Activated T-helper 2 cell treated with anti-CD3 and anti-CD28 coated beads, Interferon-gamma antibody, Interleukin-2, Interleukin-4, amounts not matched to agents 10 μg/mL and 5 μg/mL and 100 μg/mL, durations not matched to agents 14 hours and 24 hours and 36 hours (primary cell): ENCODE data around the gene CYP2R1. TPM values are rescaled to one million over a fixed set of nuclear protein-coding genes. Genes with fewer than 3 reads are reported as not detected.
A peak's percentile ranks its signal among the peaks of the same experiment; 100 is the strongest.

Source experiments
- DNase-seq: peaks from one replicate; pipeline ENCODE4 v3.0.0; 2021; ENCODE audit warnings: low spot score
- H3K27ac Mint-ChIP-seq: one replicate; pipeline ENCODE4 v1.8.0; 2021; ENCODE audit warnings: mixed read lengths
- H3K27me3 Mint-ChIP-seq: one replicate; pipeline ENCODE4 v1.8.0; 2021; ENCODE audit warnings: low read depth, mixed read lengths
- H3K36me3 Mint-ChIP-seq: one replicate; pipeline ENCODE4 v1.8.0; 2021; ENCODE audit warnings: low read depth, mixed read lengths
- H3K4me1 Mint-ChIP-seq: one replicate; pipeline ENCODE4 v1.8.0; 2021; ENCODE audit warnings: low read depth, mixed read lengths
- H3K4me3 Mint-ChIP-seq: one replicate; pipeline ENCODE4 v1.8.0; 2021; ENCODE audit warnings: low read depth, mild to moderate bottlenecking, moderate library complexity, mixed read lengths
- H3K9me3 Mint-ChIP-seq: one replicate; pipeline ENCODE4 v1.8.0; 2021; ENCODE audit warnings: mixed read lengths
- intact Hi-C: fragments of 100-400 bp; cut with micrococcal nuclease; formaldehyde crosslinking; loops from one replicate; pipeline ENCODE4 v1.15.1; 2023
- total RNA-seq: library from RNA; stranded (reverse); gene quantifications from 2 replicates; pipeline ENCODE4 v1.2.3, GENCODE V29; 2022

Gene CYP2R1, protein sequence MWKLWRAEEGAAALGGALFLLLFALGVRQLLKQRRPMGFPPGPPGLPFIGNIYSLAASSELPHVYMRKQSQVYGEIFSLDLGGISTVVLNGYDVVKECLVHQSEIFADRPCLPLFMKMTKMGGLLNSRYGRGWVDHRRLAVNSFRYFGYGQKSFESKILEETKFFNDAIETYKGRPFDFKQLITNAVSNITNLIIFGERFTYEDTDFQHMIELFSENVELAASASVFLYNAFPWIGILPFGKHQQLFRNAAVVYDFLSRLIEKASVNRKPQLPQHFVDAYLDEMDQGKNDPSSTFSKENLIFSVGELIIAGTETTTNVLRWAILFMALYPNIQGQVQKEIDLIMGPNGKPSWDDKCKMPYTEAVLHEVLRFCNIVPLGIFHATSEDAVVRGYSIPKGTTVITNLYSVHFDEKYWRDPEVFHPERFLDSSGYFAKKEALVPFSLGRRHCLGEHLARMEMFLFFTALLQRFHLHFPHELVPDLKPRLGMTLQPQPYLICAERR
- 18.2 and 20.8 TPM in 2 replicates for total RNA-seq

GRCh38 chr11:14892036-14892556 is at the start of gene CYP2R1:
TSS of gene CYP2R1 (minus strand) at chr11:14892231. CDS start at chr11:14892205, 26 bp downstream.
- peak within 1 kb of the TSS; percentile 98 for H3K27ac Mint-ChIP-seq
- H3K27me3 Mint-ChIP-seq: no peaks in the 10 kb centered on the region
- peaks cover 53% of the 10 kb centered on the region for H3K4me1 Mint-ChIP-seq
- H3K4me3 Mint-ChIP-seq: peak within 1 kb of the TSS; percentile 88
- H3K9me3 Mint-ChIP-seq: no peaks in the 10 kb centered on the region
- peak; percentile 89 for DNase-seq
- peaks cover 20% of the 10 kb centered on the region for H3K36me3 Mint-ChIP-seq
- intact Hi-C loops: loop anchor here (1.0 kb wide), 1 partner anchor 12 kb away; no protein-coding TSS in a partner anchor

GRCh38 chr11:14938936-14939335 is 46.9 kb upstream of the CYP2R1 start:
- no peaks in the 10 kb centered on the region for H3K36me3 Mint-ChIP-seq
- intact Hi-C loops: no loop called here
- no peak overlapping the region for H3K27ac Mint-ChIP-seq
- H3K4me1 Mint-ChIP-seq: no peaks in the 10 kb centered on the region
- H3K4me3 Mint-ChIP-seq: no peak overlapping the region
- no peak for DNase-seq
- no peaks in the 10 kb centered on the region for H3K9me3 Mint-ChIP-seq
- no peaks in the 10 kb centered on the region for H3K27me3 Mint-ChIP-seq

DNA sequence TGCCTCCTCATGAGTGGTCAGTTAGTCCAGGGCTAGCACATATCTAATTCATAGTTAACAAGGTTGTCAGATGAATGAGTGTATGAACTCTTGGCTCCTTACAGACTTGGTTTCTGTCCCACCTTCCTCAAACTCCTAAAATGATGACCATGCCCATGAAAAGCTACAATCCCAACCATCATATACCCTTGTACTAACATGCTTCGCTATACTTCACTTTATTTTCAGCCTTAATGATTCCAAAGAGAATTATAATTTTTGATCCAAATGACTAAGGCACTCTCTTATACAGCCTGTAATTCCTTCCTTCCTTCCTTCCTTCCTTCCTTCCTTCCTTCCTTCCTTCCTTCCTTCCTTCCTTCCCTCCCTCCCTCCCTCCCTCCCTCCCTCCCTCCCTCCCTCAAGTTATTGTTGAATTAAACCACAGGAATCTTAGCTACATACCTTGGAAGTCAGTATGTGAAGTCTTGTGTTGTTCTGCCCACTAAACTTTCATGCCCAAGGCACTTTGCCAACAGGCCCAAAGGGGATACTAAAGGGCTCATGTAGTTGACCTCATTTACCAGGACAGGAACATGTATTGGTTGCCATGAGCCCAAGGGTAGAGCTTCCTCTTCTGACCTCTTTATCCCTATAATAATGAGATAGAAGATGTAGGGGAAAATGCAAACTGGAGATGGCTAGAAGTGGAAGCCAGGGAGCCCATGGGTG is 42.8 kb upstream of the CYP2R1 start:
- Mint-ChIP-seq H3K4me1 (no peaks in the 10 kb centered on the region), H3K27ac (no peak overlapping the region), H3K27me3 (no peaks in the 10 kb centered on the region), H3K9me3 (no peaks in the 10 kb centered on the region), H3K4me3 (no peak overlapping the region), H3K36me3 (no peaks in the 10 kb centered on the region)
- intact Hi-C loops: no loop called here
- DNase-seq: no peak

DNA sequence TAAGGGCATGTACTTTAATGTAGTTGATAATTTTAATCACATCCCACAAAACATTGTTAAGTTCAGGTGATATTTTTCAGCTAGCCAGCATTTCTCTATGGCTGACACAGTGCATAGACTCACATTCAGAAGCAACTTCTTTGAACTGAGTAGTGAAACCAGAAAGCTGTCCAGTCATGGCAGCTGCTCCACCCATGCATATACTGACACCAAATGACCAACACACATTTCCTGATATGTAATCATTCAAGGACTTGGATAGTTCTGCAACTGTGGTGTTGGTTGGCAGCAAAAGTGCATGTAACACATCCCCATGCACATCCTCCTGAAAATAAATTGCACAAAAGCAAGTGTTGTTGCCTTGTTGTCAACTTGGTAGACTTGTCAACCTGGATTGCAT is 40.4 kb upstream of the CYP2R1 start:
- Mint-ChIP-seq H3K4me3 (no peak overlapping the region), H3K27ac (no peak overlapping the region), H3K9me3 (peaks cover 11% of the 10 kb centered on the region), H3K36me3 (no peaks in the 10 kb centered on the region), H3K4me1 (no peaks in the 10 kb centered on the region), H3K27me3 (peaks cover 2% of the 10 kb centered on the region)
- intact Hi-C loops: no loop called here
- DNase-seq: no peak

GRCh38 chr11:14930369-14930768 is 38.3 kb upstream of the CYP2R1 start:
- intact Hi-C loops: no loop called here
- DNase-seq: no peak
- H3K27ac Mint-ChIP-seq: no peak overlapping the region
- no peaks in the 10 kb centered on the region for H3K4me1 Mint-ChIP-seq
- peaks cover 11% of the 10 kb centered on the region for H3K9me3 Mint-ChIP-seq
- peaks cover 2% of the 10 kb centered on the region for H3K27me3 Mint-ChIP-seq
- no peaks in the 10 kb centered on the region for H3K36me3 Mint-ChIP-seq
- H3K4me3 Mint-ChIP-seq: no peak overlapping the region

GRCh38 chr11:14927146-14927545 is 35.1 kb upstream of the CYP2R1 start:
- no peak overlapping the region for H3K27ac Mint-ChIP-seq
- intact Hi-C loops: no loop called here
- DNase-seq: no peak
- H3K36me3 Mint-ChIP-seq: no peaks in the 10 kb centered on the region
- H3K4me1 Mint-ChIP-seq: no peaks in the 10 kb centered on the region
- H3K9me3 Mint-ChIP-seq: peaks cover 11% of the 10 kb centered on the region
- H3K4me3 Mint-ChIP-seq: no peak overlapping the region
- H3K27me3 Mint-ChIP-seq: peaks cover 2% of the 10 kb centered on the region

DNA sequence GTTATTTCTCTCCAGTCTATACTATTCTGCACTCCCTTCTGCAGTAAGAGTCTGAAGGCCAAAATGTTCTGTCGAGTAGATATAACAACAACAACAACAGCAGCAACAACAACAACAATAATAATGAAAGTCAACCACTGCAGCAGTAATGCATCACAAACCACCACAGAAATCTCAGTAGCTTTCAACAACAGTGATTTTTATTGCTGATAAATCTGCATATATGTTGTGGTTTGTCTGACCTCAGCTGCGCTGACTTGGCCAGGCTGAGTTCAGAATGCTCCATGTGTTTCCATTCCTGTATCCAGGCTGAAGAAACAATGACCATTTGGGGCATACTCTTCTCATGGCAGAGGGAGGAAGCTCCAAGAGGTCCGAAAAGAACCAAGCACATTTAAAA is 32.3 kb upstream of the CYP2R1 start:
- no peak for DNase-seq
- Mint-ChIP-seq H3K4me1 (no peaks in the 10 kb centered on the region), H3K27me3 (peaks cover 2% of the 10 kb centered on the region), H3K36me3 (no peaks in the 10 kb centered on the region), H3K27ac (no peak overlapping the region), H3K9me3 (peaks cover 11% of the 10 kb centered on the region), H3K4me3 (no peak overlapping the region)
- intact Hi-C loops: no loop called here

DNA sequence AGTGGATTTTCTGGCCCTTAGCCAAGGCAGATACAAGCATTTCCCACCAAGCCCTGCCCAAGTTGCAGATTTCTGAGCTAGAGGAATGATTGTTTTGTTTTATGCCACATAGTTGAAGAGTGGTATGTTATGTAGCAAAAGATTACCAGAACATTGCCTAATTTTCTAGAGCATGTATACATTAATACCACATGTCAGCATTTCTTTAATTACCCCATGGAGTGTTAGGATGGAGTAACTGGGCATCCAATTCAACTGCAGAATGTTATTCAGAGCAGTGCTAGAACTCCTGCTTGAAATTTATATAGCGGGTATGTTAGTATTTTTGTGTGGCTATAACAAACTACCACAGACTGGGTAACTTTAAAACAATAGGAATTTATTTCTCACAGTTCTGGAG is 24.4 kb upstream of the CYP2R1 start:
- Mint-ChIP-seq H3K27me3 (peaks cover 3% of the 10 kb centered on the region), H3K36me3 (peaks cover 6% of the 10 kb centered on the region), H3K4me3 (no peak overlapping the region), H3K9me3 (no peaks in the 10 kb centered on the region), H3K27ac (no peak overlapping the region), H3K4me1 (no peaks in the 10 kb centered on the region)
- no peak for DNase-seq
- intact Hi-C loops: no loop called here

DNA sequence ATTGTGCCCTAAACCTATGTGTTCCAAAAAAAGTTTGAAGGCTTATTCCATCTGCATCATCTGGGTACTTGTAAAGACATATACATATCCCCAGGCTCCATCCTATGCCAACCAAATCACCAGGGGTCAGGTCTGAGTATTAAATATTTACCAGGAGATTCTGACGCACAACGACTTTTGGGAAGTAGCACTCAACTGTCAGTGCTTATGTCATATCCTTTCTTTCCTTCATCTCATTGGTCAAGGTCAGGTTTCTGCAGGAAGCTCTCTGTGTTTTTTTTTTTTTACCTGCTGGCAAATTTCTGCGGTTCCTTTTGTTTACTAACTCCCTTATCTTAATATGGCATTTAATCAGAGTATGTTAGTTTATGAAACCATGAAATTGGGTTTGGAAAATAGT is 22.5 kb upstream of the CYP2R1 start:
- Mint-ChIP-seq H3K27me3 (peaks cover 1% of the 10 kb centered on the region), H3K9me3 (no peaks in the 10 kb centered on the region), H3K27ac (no peak overlapping the region), H3K4me3 (no peak overlapping the region), H3K36me3 (peaks cover 6% of the 10 kb centered on the region), H3K4me1 (no peaks in the 10 kb centered on the region)
- DNase-seq: no peak
- intact Hi-C loops: no loop called here

- H3K9me3 Mint-ChIP-seq: no peaks in the 10 kb centered on the region
- H3K36me3 Mint-ChIP-seq: no peaks in the 10 kb centered on the region
- no peaks in the 10 kb centered on the region for H3K27me3 Mint-ChIP-seq
- H3K27ac Mint-ChIP-seq: no peak overlapping the region
- peak overlapping the region; percentile 2 for H3K4me3 Mint-ChIP-seq
- peaks cover 41% of the 10 kb centered on the region for H3K4me1 Mint-ChIP-seq
- intact Hi-C loops: loop anchor here (1.0 to 10.0 kb wide), 5 partner anchors 66 to 834 kb away; no protein-coding TSS in a partner anchor
- DNase-seq: peak; percentile 18
Measured at GRCh38 chr11:14908214-14908880, 16.3 kb upstream of the CYP2R1 start.

GRCh38 chr11:14907411-14908213 is 15.6 kb upstream of the CYP2R1 start:
- Mint-ChIP-seq H3K4me3 (no peak overlapping the region), H3K27ac (no peak overlapping the region), H3K27me3 (no peaks in the 10 kb centered on the region), H3K9me3 (no peaks in the 10 kb centered on the region), H3K4me1 (peaks cover 41% of the 10 kb centered on the region), H3K36me3 (no peaks in the 10 kb centered on the region)
- DNase-seq: peak; percentile 79
- intact Hi-C loops: loop anchor here (1.0 to 10.0 kb wide), 5 partner anchors 67 to 833 kb away; no protein-coding TSS in a partner anchor

GRCh38 chr11:14906993-14907392 is 15.0 kb upstream of the CYP2R1 start:
- H3K27ac Mint-ChIP-seq: no peak overlapping the region
- no peak overlapping the region for H3K4me3 Mint-ChIP-seq
- intact Hi-C loops: loop anchor here (10.0 kb wide), 1 partner anchor 832 kb away; no protein-coding TSS in a partner anchor
- no peaks in the 10 kb centered on the region for H3K9me3 Mint-ChIP-seq
- no peaks in the 10 kb centered on the region for H3K27me3 Mint-ChIP-seq
- H3K4me1 Mint-ChIP-seq: peaks cover 41% of the 10 kb centered on the region
- H3K36me3 Mint-ChIP-seq: no peaks in the 10 kb centered on the region
- DNase-seq: no peak
